ENCODE measurements around the gene GTF2F1.

DNA sequence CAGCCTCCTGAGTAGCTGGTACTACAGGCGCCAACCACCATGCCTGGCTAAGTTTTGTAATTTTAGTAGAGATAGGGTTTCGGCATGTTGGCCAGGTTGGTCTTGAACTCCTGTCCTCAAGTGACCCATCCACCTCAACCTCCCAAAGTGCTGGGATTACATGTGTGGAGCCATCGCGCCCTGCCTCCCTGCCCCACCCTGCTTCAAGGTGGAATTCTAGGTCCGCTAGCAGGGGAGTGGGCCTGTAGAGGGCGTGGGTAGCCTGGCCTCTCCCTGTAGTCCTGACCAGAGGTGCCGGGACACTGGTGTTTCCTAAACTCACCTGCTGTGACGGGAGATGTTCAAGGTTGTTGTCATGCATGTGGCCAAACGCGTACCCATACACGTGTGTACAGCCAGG is 40.2 kb upstream of the GTF2F1 start:
- TF ChIP-seq EZH2 (IDR thresholded peaks at IDR 0.05; ENCODE audit: low read length, missing control alignments) (no peak), CTCF (conservative IDR thresholded peaks at IDR 0.05 in 1 of 2, IDR thresholded peaks at IDR 0.05 in 1 of 2; ENCODE audit: low read depth in 1 of 2, low read length in 2 of 2) (no peak)

All from fibroblast of lung (primary cell).